Measurements from ENCODE around the gene PGAP6. TPM values are rescaled to one million over a fixed set of nuclear protein-coding genes. Genes with fewer than 3 reads are reported as not detected.
"Not testable (repeated sequence)": the region's sequence is repeated elsewhere in the genome, so short reads cannot be mapped to it uniquely, and the experiment has no call there.

The PGAP6 gene, protein sequence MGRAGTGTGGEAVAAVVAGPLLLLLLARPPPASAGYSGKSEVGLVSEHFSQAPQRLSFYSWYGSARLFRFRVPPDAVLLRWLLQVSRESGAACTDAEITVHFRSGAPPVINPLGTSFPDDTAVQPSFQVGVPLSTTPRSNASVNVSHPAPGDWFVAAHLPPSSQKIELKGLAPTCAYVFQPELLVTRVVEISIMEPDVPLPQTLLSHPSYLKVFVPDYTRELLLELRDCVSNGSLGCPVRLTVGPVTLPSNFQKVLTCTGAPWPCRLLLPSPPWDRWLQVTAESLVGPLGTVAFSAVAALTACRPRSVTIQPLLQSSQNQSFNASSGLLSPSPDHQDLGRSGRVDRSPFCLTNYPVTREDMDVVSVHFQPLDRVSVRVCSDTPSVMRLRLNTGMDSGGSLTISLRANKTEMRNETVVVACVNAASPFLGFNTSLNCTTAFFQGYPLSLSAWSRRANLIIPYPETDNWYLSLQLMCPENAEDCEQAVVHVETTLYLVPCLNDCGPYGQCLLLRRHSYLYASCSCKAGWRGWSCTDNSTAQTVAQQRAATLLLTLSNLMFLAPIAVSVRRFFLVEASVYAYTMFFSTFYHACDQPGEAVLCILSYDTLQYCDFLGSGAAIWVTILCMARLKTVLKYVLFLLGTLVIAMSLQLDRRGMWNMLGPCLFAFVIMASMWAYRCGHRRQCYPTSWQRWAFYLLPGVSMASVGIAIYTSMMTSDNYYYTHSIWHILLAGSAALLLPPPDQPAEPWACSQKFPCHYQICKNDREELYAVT
- 10 to 100 TPM; 33.2 to 53.3 (median 47.0) TPM for polyA plus RNA-seq

GRCh38 chr16:381789-382717 is at the start of gene PGAP6:
TSS of gene PGAP6 (minus strand) at chr16:381978. CDS start at chr16:381821, 157 bp downstream.
- no peak within 1 kb of the TSS for H3K27ac ChIP-seq (ENCODE audit: low read depth, low read length)
- WGBS, 3 donors, result 0% methylated on average over 45 to 121 of the region's 123 CpGs

DNA sequence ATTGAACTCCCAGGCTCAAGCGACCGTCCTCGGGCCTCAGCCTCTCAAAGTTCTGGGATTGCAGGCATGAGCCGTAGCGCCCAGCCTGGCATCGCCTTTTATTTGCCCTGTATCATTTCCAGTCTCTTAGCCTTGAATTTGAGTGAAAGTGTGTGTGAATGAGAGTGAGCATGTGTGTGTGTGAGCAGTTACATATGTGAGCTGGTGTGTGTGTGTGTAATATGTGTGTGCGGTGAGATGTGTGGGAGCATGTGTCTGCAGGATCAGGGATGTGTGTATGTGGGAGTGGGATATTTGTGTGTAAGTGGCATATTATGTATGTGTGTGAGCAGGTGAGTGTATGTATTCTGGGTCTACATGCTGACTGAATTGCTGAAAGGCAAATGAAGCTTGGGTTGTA is 49.1 kb upstream of the PGAP6 start:
- no peak overlapping the region for H3K27ac ChIP-seq (ENCODE audit: low read depth, low read length)
- 51 to 97% (median 97%) methylated on average over 7 of the region's 7 CpGs for WGBS, 3 donors

DNA sequence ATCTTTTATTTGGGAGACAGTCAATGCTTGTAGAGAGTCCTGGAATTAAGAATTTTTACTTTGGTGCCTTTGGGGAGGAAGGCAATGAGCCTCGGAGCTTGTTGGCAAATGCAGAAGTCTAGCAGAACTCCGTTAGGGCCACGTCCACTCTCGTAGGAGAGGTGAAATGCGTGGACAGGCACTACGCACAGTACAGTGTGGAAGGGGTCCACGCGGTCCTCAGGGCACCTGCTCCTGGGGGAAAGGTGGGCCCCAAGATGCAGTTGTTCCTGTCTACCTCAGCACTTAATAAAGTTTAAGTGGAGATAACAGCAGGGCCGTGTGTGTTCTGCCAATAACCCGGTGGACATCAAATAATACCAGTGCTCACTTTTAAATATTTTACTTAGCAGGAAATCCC is 45.5 kb upstream of the PGAP6 start:
- 21 to 49% (median 45%) methylated on average over 10 of the region's 10 CpGs for WGBS, 3 donors
- no peak overlapping the region for H3K27ac ChIP-seq (ENCODE audit: low read depth, low read length)

- 8 to 14% (median 8%) methylated on average over 10 to 13 of the region's 13 CpGs for WGBS, 3 donors
- no peak overlapping the region for H3K27ac ChIP-seq (ENCODE audit: low read depth, low read length)
These were observed 45.1 kb upstream of the PGAP6 start for GRCh38 chr16:426906-427249.

GRCh38 chr16:426115-426905 is 44.5 kb upstream of the PGAP6 start:
- H3K27ac ChIP-seq (ENCODE audit: low read depth, low read length), result no peak overlapping the region

DNA sequence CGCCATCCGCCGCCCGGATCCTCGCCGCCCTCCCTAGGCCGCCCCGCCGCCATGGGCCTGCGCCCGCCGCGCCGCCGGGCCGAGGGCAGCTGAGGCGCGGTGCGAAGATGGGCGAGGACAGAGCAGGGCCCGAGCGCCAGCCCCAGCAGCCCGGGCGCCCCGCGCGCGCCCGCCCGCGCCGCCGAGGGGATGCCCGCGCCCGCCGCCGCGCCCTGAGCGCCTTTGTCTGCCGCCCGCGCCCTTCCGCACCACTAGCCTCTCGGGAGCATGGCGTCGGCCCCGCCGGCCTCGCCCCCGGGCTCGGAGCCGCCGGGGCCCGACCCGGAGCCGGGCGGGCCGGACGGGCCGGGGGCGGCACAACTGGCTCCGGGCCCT is 43.9 kb upstream of the PGAP6 start:
- 0 to 1% (median 0%) methylated on average over 9 to 59 of the region's 63 CpGs for WGBS, 3 donors

More at GRCh38 chr16:426115-426905, 44.5 kb upstream of the PGAP6 start:
- 0 to 1% (median 1%) methylated on average over 38 to 97 of the region's 97 CpGs for WGBS, 3 donors

DNA sequence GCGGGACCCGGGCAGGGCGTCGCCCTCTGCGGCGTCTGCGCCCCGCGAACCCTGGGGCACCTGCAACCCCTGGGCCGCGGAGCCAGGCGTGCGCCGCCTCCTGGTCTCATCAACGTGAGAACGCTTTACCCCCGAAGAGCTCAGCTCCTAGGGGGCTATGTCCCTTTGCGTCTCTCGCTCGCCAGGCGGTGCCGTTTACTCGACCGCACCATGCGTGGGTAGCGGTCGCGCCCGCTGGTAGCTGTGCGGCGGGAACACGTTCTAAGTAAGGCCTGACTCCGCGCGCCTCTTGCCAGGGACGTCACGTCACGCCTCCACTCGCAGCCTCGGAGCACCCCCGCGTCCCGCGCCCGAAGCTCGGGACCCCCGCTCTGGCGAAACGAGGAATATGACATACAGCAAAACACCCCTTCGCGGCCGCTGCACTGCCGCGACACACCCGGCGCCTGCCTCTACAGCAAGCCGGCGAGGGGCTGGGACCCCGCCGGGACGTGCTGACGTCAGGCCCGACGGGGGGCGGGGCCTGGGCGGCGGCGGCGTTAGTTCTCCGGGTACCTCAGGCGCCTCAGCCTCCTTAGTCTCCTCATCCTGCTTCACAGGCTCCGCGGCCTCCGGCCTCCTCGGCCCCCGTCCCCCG is 43.4 kb upstream of the PGAP6 start, which contains the start of gene RAB11FIP3:
RAB11FIP3 (plus strand) TSS at position 568 of the 637 bp plus-strand sequence. CDS start 358 bp downstream, outside the sequence.
- peak within 1 kb of the TSS; percentile 85 for H3K27ac ChIP-seq (ENCODE audit: low read depth, low read length)
- WGBS, 3 donors, result 0 to 1% (median 0%) methylated on average over 74 to 75 of the region's 77 CpGs

More for the DNA sequence above, 43.9 kb upstream of the PGAP6 start:
- H3K27ac ChIP-seq (ENCODE audit: low read depth, low read length), result no peak overlapping the region

DNA sequence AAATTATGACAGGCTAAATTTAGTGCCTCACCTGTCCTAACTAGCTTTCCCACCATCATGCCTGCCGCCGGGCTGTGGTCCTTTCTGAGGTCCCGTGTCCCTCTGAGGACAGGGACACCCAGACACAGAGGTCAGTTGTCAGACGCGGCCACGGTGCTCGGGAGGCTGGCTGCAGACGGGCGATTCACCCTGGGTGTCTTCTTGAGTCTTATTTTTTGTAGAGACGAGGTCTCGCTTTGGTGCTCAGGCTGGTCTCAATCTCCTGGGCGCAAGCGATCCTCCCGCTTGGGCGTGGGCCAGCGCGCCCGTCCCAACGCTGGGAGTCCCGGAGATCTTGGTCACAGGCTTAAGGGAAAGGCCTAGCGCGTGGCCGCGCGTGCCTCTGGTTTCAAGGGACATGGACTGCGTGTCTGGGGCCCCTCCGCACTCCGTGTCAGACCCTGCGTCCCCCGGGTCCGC is 42.9 kb upstream of the PGAP6 start:
- WGBS, 3 donors, result 6 to 14% (median 8%) methylated on average over 29 to 31 of the region's 31 CpGs
- H3K27ac ChIP-seq (ENCODE audit: low read depth, low read length), result peak overlapping the region; percentile 85

- H3K27ac ChIP-seq (ENCODE audit: low read depth, low read length), result peak overlapping the region; percentile 85
- WGBS, 3 donors, result 33 to 67% (median 35%) methylated on average over 20 of the region's 20 CpGs
These were observed 42.4 kb upstream of the PGAP6 start for GRCh38 chr16:424033-424622.

DNA sequence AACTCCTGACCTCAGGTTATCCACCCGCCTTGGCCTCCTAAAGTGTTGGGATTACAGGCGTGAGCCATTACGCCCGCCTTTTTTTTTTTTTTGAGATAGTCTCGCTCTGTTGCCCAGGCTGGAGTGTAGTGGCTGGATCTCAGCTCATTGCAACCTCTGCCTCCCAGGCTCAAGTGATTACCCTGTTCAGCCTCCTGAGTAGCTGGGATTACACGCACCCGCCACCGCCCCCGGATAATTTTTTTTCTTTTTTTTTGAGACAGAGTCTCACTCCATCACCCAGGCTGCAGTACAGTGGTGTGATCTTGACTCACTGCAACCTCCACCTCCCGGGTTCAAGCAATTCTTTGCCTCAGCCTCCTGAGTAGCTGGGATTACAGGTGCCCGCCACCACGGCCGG is 40.4 kb upstream of the PGAP6 start:
- 92 to 94% (median 94%) methylated on average over 13 of the region's 13 CpGs for WGBS, 3 donors
- H3K27ac ChIP-seq (ENCODE audit: low read depth, low read length), result not testable (repeated sequence)

- WGBS, 3 donors, result 95 to 100% (median 97%) methylated on average over 3 of the region's 3 CpGs
- H3K27ac ChIP-seq (ENCODE audit: low read depth, low read length), result not testable (repeated sequence)
These were observed 33.4 kb upstream of the PGAP6 start for GRCh38 chr16:415170-415498.

DNA sequence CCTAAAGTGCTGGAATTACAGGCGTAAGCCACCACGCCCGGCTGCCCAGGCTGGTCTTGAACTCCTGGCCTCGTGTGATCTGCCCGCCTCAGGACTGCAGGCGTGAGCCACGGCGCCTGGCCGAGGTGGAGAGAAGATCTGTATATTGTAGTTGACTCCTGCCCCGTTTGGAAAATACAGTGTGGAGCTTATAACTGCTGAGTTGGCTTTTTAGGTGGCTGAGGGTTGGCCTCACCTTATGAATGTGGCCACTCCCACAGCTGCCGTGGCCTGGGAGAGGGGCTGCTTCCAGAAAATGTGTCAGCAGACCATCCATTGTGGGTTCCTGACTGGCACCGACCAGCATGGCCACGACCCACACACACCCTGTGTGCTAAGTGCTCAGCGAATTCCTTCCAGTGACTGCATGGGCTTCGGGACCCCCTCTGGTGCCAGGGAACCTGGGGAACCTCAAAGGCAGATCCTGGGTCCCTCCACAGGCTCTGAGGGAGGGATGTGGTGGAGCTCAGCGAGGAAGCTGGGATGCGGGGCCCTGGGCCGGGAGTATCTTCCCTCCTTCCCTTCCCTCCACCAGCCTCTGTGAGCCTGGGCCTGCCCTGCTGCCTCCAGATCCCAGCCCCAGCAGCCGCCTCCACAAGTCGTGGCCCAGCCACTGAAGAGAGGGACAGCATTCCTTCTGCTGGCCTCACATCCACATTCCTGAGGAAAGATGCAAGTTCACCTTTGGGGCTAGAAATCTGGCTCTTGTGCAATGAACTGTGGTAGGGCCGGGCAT is 32.8 kb upstream of the PGAP6 start:
- H3K27ac ChIP-seq (ENCODE audit: low read depth, low read length), result no peak overlapping the region
- 83 to 93% (median 87%) methylated on average over 21 of the region's 21 CpGs for WGBS, 3 donors

DNA sequence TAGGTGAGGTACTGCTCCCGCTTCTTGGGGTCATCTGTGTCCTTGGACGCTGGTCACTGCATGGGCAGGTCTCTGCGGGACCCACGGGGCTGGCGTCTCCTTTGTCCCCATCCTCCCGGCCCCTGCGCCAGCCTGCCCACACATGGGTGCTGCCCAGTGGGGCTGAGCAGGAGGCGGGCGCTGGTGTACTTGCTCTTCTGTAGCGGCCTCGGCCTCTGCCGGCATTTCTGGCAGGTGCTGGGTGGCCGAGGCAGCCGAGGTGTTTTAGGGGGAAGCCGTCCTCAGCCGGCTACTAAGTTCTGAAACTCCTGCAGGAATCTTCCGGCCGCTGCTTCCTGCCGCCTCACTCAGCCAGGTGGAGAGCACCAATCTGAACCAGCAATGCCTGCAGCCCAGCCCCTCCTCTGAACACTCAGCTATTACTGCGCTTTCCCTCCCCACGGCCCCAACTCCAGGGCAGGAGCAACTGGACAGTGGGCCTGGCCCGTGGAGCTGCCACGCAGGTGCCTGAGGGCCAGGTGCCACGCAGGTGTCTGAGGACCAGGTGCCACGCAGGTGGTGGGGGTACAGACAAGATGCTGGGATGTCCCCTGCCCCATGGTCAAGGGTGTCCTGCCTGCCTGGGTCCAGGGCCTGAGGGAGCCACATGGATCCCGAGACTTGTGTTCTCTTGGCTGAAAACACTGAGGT is 29.9 kb upstream of the PGAP6 start:
- H3K27ac ChIP-seq (ENCODE audit: low read depth, low read length), result no peak overlapping the region
- 94 to 96% (median 94%) methylated on average over 26 of the region's 26 CpGs for WGBS, 3 donors

DNA sequence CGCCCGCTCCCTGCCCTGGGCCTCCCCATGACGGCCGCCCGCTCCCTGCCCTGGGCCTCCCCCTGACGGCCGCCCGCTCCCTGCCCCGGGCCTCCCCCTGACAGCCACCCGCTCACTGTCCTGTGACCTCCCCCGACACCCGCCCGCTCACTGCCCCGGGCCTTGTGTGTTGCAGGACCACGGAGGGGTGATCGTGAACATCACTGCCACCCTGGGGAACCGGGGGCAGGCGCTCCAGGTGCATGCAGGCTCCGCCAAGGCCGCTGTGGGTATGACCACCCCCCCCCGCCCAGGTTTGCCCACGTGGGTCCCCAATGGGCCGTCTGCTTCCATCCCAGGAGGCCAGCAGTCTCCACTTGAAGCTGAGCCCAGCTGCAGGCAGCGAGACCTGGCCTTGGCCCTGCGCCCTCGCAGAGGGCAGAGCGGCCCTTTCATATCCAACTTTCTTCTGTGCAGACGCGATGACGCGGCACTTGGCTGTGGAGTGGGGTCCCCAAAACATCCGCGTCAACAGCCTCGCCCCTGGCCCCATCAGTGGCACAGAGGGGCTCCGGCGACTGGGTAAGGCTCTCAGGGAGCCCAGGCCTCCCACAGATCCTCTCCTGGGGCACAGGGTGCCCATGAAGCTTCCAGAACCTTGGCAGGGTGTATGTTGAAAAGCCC is 28.9 kb upstream of the PGAP6 start:
- no peak overlapping the region for H3K27ac ChIP-seq (ENCODE audit: low read depth, low read length)
- 68 to 94% (median 94%) methylated on average over 36 of the region's 36 CpGs for WGBS, 3 donors

DNA sequence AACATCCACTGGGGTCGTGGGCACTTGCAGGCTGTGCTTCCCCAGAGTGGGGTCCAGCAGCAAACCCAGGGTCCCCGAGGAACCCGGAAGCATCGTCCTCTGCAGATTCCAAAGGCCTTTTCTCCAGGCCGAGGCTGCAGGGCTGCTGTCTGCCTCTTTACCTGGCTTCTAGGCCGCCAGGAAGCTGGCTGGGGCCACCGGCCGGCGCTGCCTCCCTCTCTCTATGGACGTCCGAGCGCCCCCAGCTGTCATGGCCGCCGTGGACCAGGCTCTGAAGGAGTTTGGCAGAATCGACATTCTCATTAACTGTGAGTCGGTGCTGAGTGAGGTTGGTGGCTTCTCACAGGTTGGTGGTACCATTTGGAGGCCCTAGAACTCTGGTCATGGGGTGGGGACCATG is 25.5 kb upstream of the PGAP6 start:
- H3K27ac ChIP-seq (ENCODE audit: low read depth, low read length), result no peak overlapping the region
- 84 to 93% (median 90%) methylated on average over 16 of the region's 16 CpGs for WGBS, 3 donors
